ENCODE data around the gene AGGF1. TPM values are rescaled to one million over a fixed set of nuclear protein-coding genes. Genes with fewer than 3 reads are reported as not detected.

AGGF1 gene
- polyA plus RNA-seq, 1 experiment = 22.8 TPM

GRCh38 chr5:77012601-77013000, 17.6 kb upstream of the AGGF1 start:
- Histone ChIP-seq H3K9me3 (ENCODE audit: control insufficient read depth, insufficient read depth, low read length) (no peaks in the 10 kb centered on the region), H3K27me3 (ENCODE audit: control insufficient read depth, insufficient read depth, low read length) (peaks cover 2% of the 10 kb centered on the region), H3K4me3 (ENCODE audit: low read depth, low read length) (no peak overlapping the region), H3K27ac (ENCODE audit: low read depth, low read length) (no peak overlapping the region)
- CTCF ChIA-PET = no interaction called here
- POLR2A ChIA-PET = no interaction called here
- DNase-seq (ENCODE audit: low read depth, low spot score) = no peak
- TF ChIP-seq CTCF (IDR thresholded peaks at IDR 0.05; ENCODE audit: low read depth, low read length) = no peak

- peak; percentile 23 for DNase-seq (ENCODE audit: low read depth, low spot score)
- CTCF ChIA-PET = interaction anchor here (0.6 to 2.5 kb wide), 9 partner anchors 9 to 417 kb away, joined by 3 to 46 read pairs (median 5); partner anchors contain the start of gene AGGF1
- Histone ChIP-seq H3K27ac (ENCODE audit: low read depth, low read length) (no peak overlapping the region), H3K9me3 (ENCODE audit: control insufficient read depth, insufficient read depth, low read length) (no peaks in the 10 kb centered on the region), H3K27me3 (ENCODE audit: control insufficient read depth, insufficient read depth, low read length) (peaks cover 2% of the 10 kb centered on the region), H3K4me3 (ENCODE audit: low read depth, low read length) (no peak overlapping the region)
- TF ChIP-seq CTCF (IDR thresholded peaks at IDR 0.05; ENCODE audit: low read depth, low read length) = peak; percentile 47
- POLR2A ChIA-PET = no interaction called here
Observed at GRCh38 chr5:77015938-77016569, 14.2 kb upstream of the AGGF1 start.

GRCh38 chr5:77016962-77017361, 13.2 kb upstream of the AGGF1 start:
- CTCF ChIA-PET = interaction anchor here (0.6 to 2.5 kb wide), 8 partner anchors 10 to 417 kb away, joined by 3 to 46 read pairs (median 6); partner anchors contain the start of gene AGGF1
- H3K9me3 ChIP-seq (ENCODE audit: control insufficient read depth, insufficient read depth, low read length) = no peaks in the 10 kb centered on the region
- no peak for TF ChIP-seq CTCF (IDR thresholded peaks at IDR 0.05; ENCODE audit: low read depth, low read length)
- DNase-seq (ENCODE audit: low read depth, low spot score) = no peak
- peaks cover 2% of the 10 kb centered on the region for H3K27me3 ChIP-seq (ENCODE audit: control insufficient read depth, insufficient read depth, low read length)
- H3K27ac ChIP-seq (ENCODE audit: low read depth, low read length) = no peak overlapping the region
- POLR2A ChIA-PET = no interaction called here
- H3K4me3 ChIP-seq (ENCODE audit: low read depth, low read length) = no peak overlapping the region

GRCh38 chr5:77017668-77018067, 12.5 kb upstream of the AGGF1 start:
- no peak for TF ChIP-seq CTCF (IDR thresholded peaks at IDR 0.05; ENCODE audit: low read depth, low read length)
- H3K9me3 ChIP-seq (ENCODE audit: control insufficient read depth, insufficient read depth, low read length) = no peaks in the 10 kb centered on the region
- peaks cover under 1% of the 10 kb centered on the region for H3K27me3 ChIP-seq (ENCODE audit: control insufficient read depth, insufficient read depth, low read length)
- no peak overlapping the region for H3K27ac ChIP-seq (ENCODE audit: low read depth, low read length)
- ChIA-PET CTCF (interaction anchor here (2.5 kb wide), 1 partner anchor 149 kb away, joined by 46 read pairs; no protein-coding TSS in a partner anchor), POLR2A (interaction anchor here (0.9 kb wide), 1 partner anchor 13 kb away, joined by 3 read pairs; no protein-coding TSS in a partner anchor)
- no peak for DNase-seq (ENCODE audit: low read depth, low spot score)
- no peak overlapping the region for H3K4me3 ChIP-seq (ENCODE audit: low read depth, low read length)

- CTCF ChIA-PET = no interaction called here
- no peak for TF ChIP-seq CTCF (IDR thresholded peaks at IDR 0.05; ENCODE audit: low read depth, low read length)
- POLR2A ChIA-PET = no interaction called here
Observed at GRCh38 chr5:77022511-77023417, 7.4 kb upstream of the AGGF1 start.

More at GRCh38 chr5:77022511-77023417, 7.4 kb upstream of the AGGF1 start:
- H3K9me3 ChIP-seq (ENCODE audit: control insufficient read depth, insufficient read depth, low read length) = no peaks in the 10 kb centered on the region
- H3K27me3 ChIP-seq (ENCODE audit: control insufficient read depth, insufficient read depth, low read length) = peaks cover 8% of the 10 kb centered on the region
- no peak for DNase-seq (ENCODE audit: low read depth, low spot score)
- H3K4me3 ChIP-seq (ENCODE audit: low read depth, low read length) = no peak overlapping the region
- H3K27ac ChIP-seq (ENCODE audit: low read depth, low read length) = no peak overlapping the region

All from AG04450 (cell line).